ENCODE measurements around the gene MARCHF3. TPM values are rescaled to one million over a fixed set of nuclear protein-coding genes. Genes with fewer than 3 reads are reported as not detected.

The MARCHF3 gene
- total RNA-seq, 4 donors from 2014 or later: 23.4 to 53.7 (median 29.3) TPM

DNA sequence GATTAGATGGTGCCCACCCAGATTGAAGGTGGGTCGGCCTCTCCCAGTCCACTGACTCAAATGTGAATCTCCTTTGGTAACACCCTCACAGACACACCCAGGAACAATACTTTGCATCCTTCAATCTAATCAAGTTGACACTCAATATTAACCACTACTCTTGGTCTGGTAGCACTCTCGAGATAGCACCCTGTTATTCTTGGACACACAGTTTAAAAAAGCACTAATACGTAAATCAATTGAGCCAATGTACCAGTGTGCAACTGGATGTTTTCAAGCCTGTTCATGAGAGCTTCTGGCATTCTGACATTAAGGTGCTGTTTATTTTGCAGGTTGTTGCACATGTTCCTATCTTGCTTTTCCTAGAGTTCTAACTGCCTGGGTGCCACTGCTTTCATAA, 35.3 kb downstream of the MARCHF3 start:
- H3K4me3 ChIP-seq (ENCODE audit: low read depth, poor library complexity, severe bottlenecking): no peak overlapping the region
- WGBS, 2 donors: 81 to 84% methylated on average over 3 of the region's 3 CpGs
- no peak for DNase-seq (ENCODE audit: low spot score in 2 of 2)

DNA sequence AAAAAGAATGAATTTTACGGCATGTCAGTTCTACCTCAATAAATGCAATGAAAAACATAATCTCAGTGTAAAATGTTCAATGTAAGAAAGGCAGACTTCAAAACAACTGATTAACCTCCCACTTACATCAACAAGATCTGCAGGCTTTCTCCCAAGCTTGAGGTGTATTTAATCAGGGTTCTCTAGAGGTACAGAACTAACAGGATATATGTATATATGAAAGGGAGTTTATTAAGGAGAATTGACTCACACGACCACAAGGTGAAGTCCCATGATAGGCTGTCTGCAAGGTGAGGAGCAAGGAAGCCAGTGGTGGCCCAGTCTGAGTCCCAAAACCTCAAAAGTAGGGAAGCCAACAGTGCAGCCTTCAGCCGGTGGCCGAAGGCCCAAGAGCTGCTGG, 35.9 kb downstream of the MARCHF3 start:
- intact Hi-C loops (cut with DNase I; ENCODE audit: low total_unique reads): no loop called here
- no peak for TF ChIP-seq POLR2A (IDR thresholded peaks at IDR 0.05)
- TF ChIP-seq, protein P1, sequence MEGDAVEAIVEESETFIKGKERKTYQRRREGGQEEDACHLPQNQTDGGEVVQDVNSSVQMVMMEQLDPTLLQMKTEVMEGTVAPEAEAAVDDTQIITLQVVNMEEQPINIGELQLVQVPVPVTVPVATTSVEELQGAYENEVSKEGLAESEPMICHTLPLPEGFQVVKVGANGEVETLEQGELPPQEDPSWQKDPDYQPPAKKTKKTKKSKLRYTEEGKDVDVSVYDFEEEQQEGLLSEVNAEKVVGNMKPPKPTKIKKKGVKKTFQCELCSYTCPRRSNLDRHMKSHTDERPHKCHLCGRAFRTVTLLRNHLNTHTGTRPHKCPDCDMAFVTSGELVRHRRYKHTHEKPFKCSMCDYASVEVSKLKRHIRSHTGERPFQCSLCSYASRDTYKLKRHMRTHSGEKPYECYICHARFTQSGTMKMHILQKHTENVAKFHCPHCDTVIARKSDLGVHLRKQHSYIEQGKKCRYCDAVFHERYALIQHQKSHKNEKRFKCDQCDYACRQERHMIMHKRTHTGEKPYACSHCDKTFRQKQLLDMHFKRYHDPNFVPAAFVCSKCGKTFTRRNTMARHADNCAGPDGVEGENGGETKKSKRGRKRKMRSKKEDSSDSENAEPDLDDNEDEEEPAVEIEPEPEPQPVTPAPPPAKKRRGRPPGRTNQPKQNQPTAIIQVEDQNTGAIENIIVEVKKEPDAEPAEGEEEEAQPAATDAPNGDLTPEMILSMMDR (IDR thresholded peaks at IDR 0.05): no peak

More for the DNA sequence above, 35.3 kb downstream of the MARCHF3 start:
- TF ChIP-seq, protein P1 (IDR thresholded peaks at IDR 0.05): no peak
- no peak for TF ChIP-seq POLR2A (IDR thresholded peaks at IDR 0.05)
- intact Hi-C loops (cut with DNase I; ENCODE audit: low total_unique reads): no loop called here

DNA sequence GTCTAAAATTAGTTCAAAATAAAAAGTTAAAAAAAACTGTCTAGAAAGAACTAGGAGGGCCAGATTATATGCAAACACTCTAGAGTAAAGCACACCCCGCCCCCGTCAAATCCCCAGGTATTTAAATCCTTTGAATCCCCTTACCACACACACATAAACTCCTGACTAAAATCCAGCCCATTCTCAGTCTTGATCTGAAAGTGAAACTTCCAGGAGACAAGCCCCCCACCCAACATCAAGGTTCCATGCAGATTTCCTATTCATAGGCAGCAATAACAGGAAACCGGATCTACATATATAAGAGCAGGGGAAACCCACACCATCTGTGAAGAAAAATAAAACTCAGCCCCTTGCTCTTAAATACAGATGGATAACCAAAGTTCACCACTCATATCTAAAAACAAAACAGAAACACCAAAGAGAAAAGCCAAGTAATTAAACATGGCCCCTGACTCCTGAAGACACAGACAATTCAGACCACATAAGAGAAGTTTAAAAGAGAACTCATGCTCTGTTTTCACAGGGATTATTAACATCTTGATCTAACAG, 42.3 kb downstream of the MARCHF3 start:
- 79 to 81% methylated on average over 3 of the region's 3 CpGs for WGBS, 2 donors
- DNase-seq (ENCODE audit: low spot score in 2 of 2): no peak
- intact Hi-C loops (cut with DNase I; ENCODE audit: low total_unique reads): no loop called here
- H3K4me3 ChIP-seq (ENCODE audit: low read depth, poor library complexity, severe bottlenecking): no peak overlapping the region
- TF ChIP-seq, protein P1 (IDR thresholded peaks at IDR 0.05): no peak
- no peak for TF ChIP-seq POLR2A (IDR thresholded peaks at IDR 0.05)

More for the DNA sequence above, 35.9 kb downstream of the MARCHF3 start:
- no peak overlapping the region for H3K4me3 ChIP-seq (ENCODE audit: low read depth, poor library complexity, severe bottlenecking)
- DNase-seq (ENCODE audit: low spot score in 2 of 2): no peak
- 80 to 86% methylated on average over 4 of the region's 4 CpGs for WGBS, 2 donors

DNA sequence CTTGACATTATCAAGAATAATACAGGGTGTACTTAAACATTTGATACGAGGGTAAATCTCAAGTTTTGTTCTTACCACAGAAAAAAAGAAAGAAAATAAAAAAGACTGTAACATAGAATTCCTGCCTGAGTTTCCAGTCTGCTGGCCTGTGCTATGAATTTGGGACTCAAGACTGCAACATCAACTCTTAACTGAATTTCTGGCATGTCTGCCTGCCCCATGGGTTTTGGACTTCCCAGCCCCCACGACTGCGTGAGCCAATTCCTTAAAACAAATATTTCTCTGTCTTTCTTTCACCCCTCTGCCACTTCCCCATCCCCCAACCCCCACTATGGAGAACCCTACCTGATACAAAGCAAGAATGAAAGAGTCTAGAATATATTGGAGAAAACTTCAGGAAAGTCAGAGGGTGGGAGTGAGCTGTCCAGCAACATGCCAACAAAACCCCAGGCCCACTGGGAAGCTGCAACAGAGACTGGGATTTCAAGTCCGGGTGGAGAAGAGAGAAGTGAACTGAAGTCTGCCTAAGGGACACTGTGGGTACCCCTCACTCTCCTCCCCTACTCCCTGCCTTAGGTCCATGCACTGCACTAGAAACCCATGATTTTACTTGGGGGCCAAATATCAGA, 43.0 kb downstream of the MARCHF3 start:
- H3K4me3 ChIP-seq (ENCODE audit: low read depth, poor library complexity, severe bottlenecking): no peak overlapping the region
- intact Hi-C loops (cut with DNase I; ENCODE audit: low total_unique reads): no loop called here
- 70 to 81% methylated on average over 4 of the region's 4 CpGs for WGBS, 2 donors
- TF ChIP-seq, protein P1 (IDR thresholded peaks at IDR 0.05): no peak
- no peak for TF ChIP-seq POLR2A (IDR thresholded peaks at IDR 0.05)
- no peak for DNase-seq (ENCODE audit: low spot score in 2 of 2)

DNA sequence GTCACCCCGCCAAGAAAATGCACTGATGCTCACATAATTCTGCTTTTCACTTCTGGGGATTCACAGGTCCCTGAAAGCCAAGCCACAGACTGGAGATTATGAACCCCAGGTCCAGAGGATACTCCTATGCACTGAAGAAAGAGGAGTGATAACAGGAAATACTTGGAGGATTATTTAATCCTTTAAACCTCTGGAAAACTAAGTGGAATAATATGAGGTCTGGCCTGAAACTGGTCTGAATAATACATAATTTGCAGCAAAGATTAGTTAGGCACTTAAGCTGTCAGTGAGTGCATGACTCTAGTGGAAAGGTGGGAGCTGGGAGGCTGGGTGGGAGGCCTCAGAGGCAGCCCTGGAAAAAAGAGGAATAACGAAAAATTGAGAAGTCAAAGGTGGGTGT, 45.7 kb downstream of the MARCHF3 start:
- no peak overlapping the region for H3K4me3 ChIP-seq (ENCODE audit: low read depth, poor library complexity, severe bottlenecking)
- intact Hi-C loops (cut with DNase I; ENCODE audit: low total_unique reads): no loop called here
- no peak for DNase-seq (ENCODE audit: low spot score in 2 of 2)
- TF ChIP-seq POLR2A (IDR thresholded peaks at IDR 0.05): no peak
- TF ChIP-seq, protein P1 (IDR thresholded peaks at IDR 0.05): no peak
- 85 to 91% methylated on average over 2 of the region's 2 CpGs for WGBS, 2 donors

DNA sequence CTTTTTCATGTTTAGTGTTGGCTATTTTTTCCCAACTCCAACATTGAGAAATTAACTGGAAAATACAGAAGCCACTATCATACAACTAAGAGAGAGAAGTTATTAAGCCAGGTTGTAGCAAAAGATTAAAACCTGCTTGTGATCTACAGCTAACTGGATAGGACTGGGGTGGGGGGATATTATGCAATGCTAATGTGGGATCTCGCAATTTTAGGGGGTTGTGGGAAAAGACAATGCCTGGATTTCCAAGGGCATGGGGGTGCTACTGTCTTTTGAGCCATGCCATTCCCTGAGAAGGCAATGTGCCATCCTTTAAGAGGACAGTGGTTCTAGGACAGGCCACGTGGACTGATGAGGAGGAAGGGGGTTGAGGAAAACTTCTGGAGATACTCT, 46.5 kb downstream of the MARCHF3 start:
- WGBS, 2 donors: 89 to 94% methylated on average over 2 of the region's 2 CpGs
- DNase-seq (ENCODE audit: low spot score in 2 of 2): no peak
- TF ChIP-seq, protein P1 (IDR thresholded peaks at IDR 0.05): no peak
- no peak for TF ChIP-seq POLR2A (IDR thresholded peaks at IDR 0.05)
- H3K4me3 ChIP-seq (ENCODE audit: low read depth, poor library complexity, severe bottlenecking): no peak overlapping the region
- intact Hi-C loops (cut with DNase I; ENCODE audit: low total_unique reads): no loop called here
